IMR-90 (cell line): ENCODE results near the gene TIFAB. TPM values are rescaled to one million over a fixed set of nuclear protein-coding genes. Genes with fewer than 3 reads are reported as not detected.

Experiments
- ATAC-seq: fragments of 200-7000 bp; cut with Tn5 transposase; 2 replicates; pipeline ENCODE4 v1.9.1; 2020; ENCODE audit warnings: low read depth, mild to moderate bottlenecking, moderate library complexity
- BruUV-seq: library from RNA; stranded (reverse); fragments of 400-500 nt; replicated peaks from 2 replicates; lab custom pipeline; 2021; lab: Mats Ljungman, UMichigan
- CTCF ChIA-PET: fragments of 300-600 bp; formaldehyde crosslinking; extraction: SDS; loops from one replicate; lab custom pipeline; 2021; ENCODE audit warnings: antibody characterized with exemption; lab: Yijun Ruan, JAX
- POLR2A ChIA-PET: fragments of 300-600 bp; sonication (Branson Sonifier 250); formaldehyde crosslinking; loops from one replicate; lab custom pipeline; 2022; ENCODE audit warnings: antibody characterized with exemption; ENCODE audit not compliant: unreplicated experiment; lab: Charles Lee
- DNase-seq: peaks from one replicate; pipeline ENCODE4 v3.0.0; 2013
- H2AFZ ChIP-seq: replicated peaks from 2 replicates; pipeline ENCODE3; 2013; ENCODE audit warnings: low read length, mild to moderate bottlenecking; ENCODE audit not compliant: poor library complexity
- H2AK5ac ChIP-seq: 2 replicates; pipeline ENCODE4 v1.6.1; 2013; ENCODE audit warnings: low read depth, low read length, inconsistent platforms
- H2AK9ac ChIP-seq: replicated peaks from 2 replicates; pipeline ENCODE3; 2013; ENCODE audit warnings: mild to moderate bottlenecking, low read depth, low read length, moderate library complexity; ENCODE audit not compliant: poor library complexity
- H2BK120ac ChIP-seq: 2 replicates; pipeline ENCODE4 v1.6.1; 2013; ENCODE audit warnings: low read depth, low read length, inconsistent platforms
- H2BK15ac ChIP-seq: 3 replicates; pipeline ENCODE4 v1.6.1; 2013; ENCODE audit warnings: low read depth, low read length, inconsistent platforms
- H2BK20ac ChIP-seq: 2 replicates; pipeline ENCODE4 v1.6.1; 2013; ENCODE audit warnings: low read depth, mild to moderate bottlenecking, inconsistent platforms, low read length, moderate library complexity
- H2BK5ac ChIP-seq: 2 replicates; pipeline ENCODE4 v1.6.1; 2013; ENCODE audit warnings: mild to moderate bottlenecking, low read depth, low read length, inconsistent platforms; ENCODE audit not compliant: poor library complexity, severe bottlenecking
- H3K14ac ChIP-seq: replicated peaks from 2 replicates; pipeline ENCODE4 v1.6.1; 2013; ENCODE audit warnings: low read depth, low read length, inconsistent platforms
- H3K18ac ChIP-seq: 2 replicates; pipeline ENCODE4 v1.6.1; 2013; ENCODE audit warnings: low read depth, low read length, control low read depth
- H3K23ac ChIP-seq: 2 replicates; pipeline ENCODE4 v1.6.1; 2013; ENCODE audit warnings: low read depth, low read length, inconsistent platforms
- H3K27ac ChIP-seq: 2 replicates; pipeline ENCODE4 v1.5.1; 2013; ENCODE audit warnings: mild to moderate bottlenecking, control low read depth, low read length; ENCODE audit not compliant: insufficient read depth
- H3K27me3 ChIP-seq: 2 replicates; pipeline ENCODE4 v1.6.1; 2013; ENCODE audit warnings: low read length; ENCODE audit not compliant: control insufficient read depth, insufficient read depth
- H3K36me3 ChIP-seq: 2 replicates; pipeline ENCODE4 v1.6.1; 2013; ENCODE audit warnings: low read length, mixed read lengths; ENCODE audit not compliant: control insufficient read depth, insufficient read depth
- H3K4ac ChIP-seq: 2 replicates; pipeline ENCODE4 v1.6.1; 2013; ENCODE audit warnings: low read depth, low read length, inconsistent platforms
- H3K4me1 ChIP-seq: 2 replicates; pipeline ENCODE4 v1.6.1; 2013; ENCODE audit warnings: low read length, mixed read lengths; ENCODE audit not compliant: control insufficient read depth, insufficient read depth
- H3K4me2 ChIP-seq: 2 replicates; pipeline ENCODE4 v1.6.1; 2013; ENCODE audit warnings: low read depth, mild to moderate bottlenecking, control low read depth, low read length, moderate library complexity
- H3K4me3 ChIP-seq: 2 replicates; pipeline ENCODE4 v1.5.1; 2013; ENCODE audit warnings: low read depth, mild to moderate bottlenecking, control low read depth, low read length, moderate library complexity; ENCODE audit not compliant: insufficient read depth
- H3K56ac ChIP-seq: 2 replicates; pipeline ENCODE4 v1.6.1; 2013; ENCODE audit warnings: low read length, inconsistent platforms; ENCODE audit not compliant: insufficient read depth; ENCODE audit errors: extremely low read depth
- H3K79me1 ChIP-seq, 2 experiments: 2 replicates each; pipeline ENCODE4 v1.6.1; 2013; ENCODE audit warnings: low read length in 2 of 2, inconsistent platforms in 1 of 2, low read depth in 1 of 2
- H3K9ac ChIP-seq: 2 replicates; pipeline ENCODE4 v1.6.1; 2013; ENCODE audit warnings: low read depth, low read length, control low read depth
- H3K9me1 ChIP-seq: 2 replicates; pipeline ENCODE4 v1.6.1; 2013; ENCODE audit warnings: low read length, inconsistent platforms; ENCODE audit not compliant: insufficient read depth
- H3K9me3 ChIP-seq: 2 replicates; pipeline ENCODE4 v1.6.1; 2013; ENCODE audit warnings: low read length; ENCODE audit not compliant: control insufficient read depth, insufficient read depth
- H4K20me1 ChIP-seq: 2 replicates; pipeline ENCODE4 v1.6.1; 2013; ENCODE audit warnings: low read length, inconsistent platforms; ENCODE audit not compliant: insufficient read depth
- H4K5ac ChIP-seq: 2 replicates; pipeline ENCODE4 v1.6.1; 2013; ENCODE audit warnings: mild to moderate bottlenecking, low read depth, low read length, control low read depth
- H4K8ac ChIP-seq, 2 experiments: 2 replicates each; pipeline ENCODE4 v1.6.1; 2013; ENCODE audit warnings: low read depth in 2 of 2, low read length in 2 of 2, control low read depth in 1 of 2, inconsistent platforms in 1 of 2
- H4K91ac ChIP-seq: 2 replicates; pipeline ENCODE4 v1.6.1; 2013; ENCODE audit warnings: low read depth, low read length, inconsistent platforms; ENCODE audit not compliant: insufficient read depth
- BHLHE40 ChIP-seq: fragments of 150-350 bp; IDR thresholded peaks from 2 replicates; pipeline ENCODE4 v1.6.1; 2016; ENCODE audit warnings: mild to moderate bottlenecking, low read depth, low read length
- CEBPB ChIP-seq: IDR thresholded peaks from 2 replicates; pipeline ENCODE4 v1.6.1; 2012; ENCODE audit warnings: low read depth, low read length, improper control_type of control experiment
- MXI1 ChIP-seq: IDR thresholded peaks from 2 replicates; pipeline ENCODE4 v1.6.1; 2012; ENCODE audit warnings: low read depth, mild to moderate bottlenecking, low read length, moderate library complexity, borderline replicate concordance
- POLR2A ChIP-seq: IDR thresholded peaks from 2 replicates; pipeline ENCODE4 v1.6.1; 2012; ENCODE audit warnings: mild to moderate bottlenecking, low read depth, low read length
- RAD21 ChIP-seq: IDR thresholded peaks from 2 replicates; pipeline ENCODE4 v1.6.1; 2012; ENCODE audit warnings: low read length, improper control_type of control experiment
- RCOR1 ChIP-seq: IDR thresholded peaks from 2 replicates; pipeline ENCODE4 v1.6.1; 2012; ENCODE audit warnings: mild to moderate bottlenecking, low read length, improper control_type of control experiment; ENCODE audit not compliant: insufficient replicate concordance
- WGBS, 2 experiments: methylation state at CpG; one replicate each; pipeline versions ENCODE4 v1.1.5 to v1.1.7; 2013; ENCODE audit warnings: missing lambda C conversion rate in 2 of 2; ENCODE audit not compliant: insufficient read length in 1 of 2; ENCODE audit errors: extremely low coverage in 2 of 2; 5-methylcytosine and 5-hydroxymethylcytosine counted together
- dilution Hi-C: fragments of 300-500 bp; cut with HindIII; formaldehyde crosslinking; loops from one replicate; pipeline ENCODE4 v1.14.3; 2018; ENCODE audit warnings: low sequenced_read_pairs; ENCODE audit not compliant: unreplicated experiment
- in situ Hi-C: fragments of 300-500 bp; cut with MboI; formaldehyde crosslinking; loops from 3 replicates; pipeline ENCODE4 v1.14.3; 2019; ENCODE audit warnings: low sequenced_read_pairs, inconsistent platforms, mixed read lengths
- intact Hi-C: fragments of 100-400 bp; cut with micrococcal nuclease; formaldehyde crosslinking; loops from 2 replicates; pipeline ENCODE4 v1.10.0; 2022
- polyA plus RNA-seq, 3 experiments: library from polyadenylated mRNA; depleted of rRNA; stranded (reverse); fragments of >200 nt; gene quantifications; 2 replicates each; pipeline ENCODE4 v1.2.3, GENCODE V29; 2012; ENCODE audit warnings: low replicate concordance in 1 of 3
- total RNA-seq: library from RNA; depleted of rRNA; stranded (reverse); fragments of >200 nt; gene quantifications from 2 replicates; pipeline ENCODE4 v1.2.3, GENCODE V29; 2012
- TF ChIP-seq, protein P1 (sequence below): fragments of 150-350 bp; IDR thresholded peaks from 2 replicates; pipeline ENCODE4 v1.6.1; 2017; ENCODE audit warnings: mild to moderate bottlenecking, antibody characterized with exemption, low read length, low read depth
- TF ChIP-seq, protein P2 (sequence below): fragments of 150-350 bp; IDR thresholded peaks from 2 replicates; pipeline ENCODE4 v1.6.1; 2016; ENCODE audit warnings: low read depth, mild to moderate bottlenecking, low read length, moderate library complexity, borderline replicate concordance
- TF ChIP-seq, protein P3 (sequence below): conservative IDR thresholded peaks from 2 replicates; pipeline ENCODE4 v1.5.1; 2012; ENCODE audit warnings: mild to moderate bottlenecking, low read depth, low read length, improper control_type of control experiment

The TIFAB gene
- total and polyA plus RNA-seq, 2 of the 4 experiments (the other 2 are of a cell fraction): not detected

DNA sequence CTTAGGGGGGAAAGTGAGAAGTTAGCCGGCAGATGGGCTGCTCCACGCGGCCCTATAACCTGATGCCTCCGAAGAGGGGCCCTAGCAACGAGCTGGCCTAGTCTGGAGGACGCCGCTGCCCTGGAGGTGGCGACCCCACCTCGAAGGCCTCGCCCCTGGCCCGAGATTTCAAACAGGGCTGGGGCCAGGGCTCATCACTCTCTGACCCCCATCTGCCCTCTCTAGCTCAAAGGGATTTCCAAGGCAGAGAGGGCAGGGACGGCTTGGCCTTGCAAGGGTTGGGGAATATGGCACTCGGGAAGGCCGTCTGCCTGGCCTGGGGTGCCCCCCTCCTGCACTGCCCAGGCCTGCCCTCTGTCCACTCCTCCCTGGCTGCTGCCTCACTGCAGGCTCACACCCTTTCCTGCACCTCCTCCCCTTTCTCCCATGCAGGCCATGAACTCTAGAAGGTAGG lies 25.5 kb upstream of the TIFAB start:
- Histone ChIP-seq H3K56ac (no peak overlapping the region), H3K4ac (no peak overlapping the region), H3K27ac (no peak overlapping the region), H3K23ac (no peak overlapping the region), H2BK5ac (no peak overlapping the region), H3K4me3 (no peak overlapping the region), H3K9me1 (peaks cover 5% of the 10 kb centered on the region; the same call in 1 of the 2 replicates), H2AK5ac (no peak overlapping the region), H4K20me1 (no peaks in the 10 kb centered on the region; the same call in 1 of the 2 replicates), H2BK15ac (no peak overlapping the region), H4K8ac (no peak overlapping the region), H3K14ac (no peak overlapping the region), H3K27me3 (peaks cover 69% of the 10 kb centered on the region), H3K4me1 (no peaks in the 10 kb centered on the region), H2AFZ (no peak overlapping the region), H3K4me2 (no peak overlapping the region), H3K9me3 (no peaks in the 10 kb centered on the region; the same call in 1 of the 2 replicates), H2AK9ac (no peak overlapping the region), H2BK120ac (no peak overlapping the region), H4K5ac (no peak overlapping the region), H3K18ac (no peak overlapping the region), H2BK20ac (no peak overlapping the region), H3K79me1 (no peaks in the 10 kb centered on the region), H3K36me3 (no peaks in the 10 kb centered on the region), H4K91ac (no peak overlapping the region), H3K9ac (no peak overlapping the region)
- TF ChIP-seq, protein P1, sequence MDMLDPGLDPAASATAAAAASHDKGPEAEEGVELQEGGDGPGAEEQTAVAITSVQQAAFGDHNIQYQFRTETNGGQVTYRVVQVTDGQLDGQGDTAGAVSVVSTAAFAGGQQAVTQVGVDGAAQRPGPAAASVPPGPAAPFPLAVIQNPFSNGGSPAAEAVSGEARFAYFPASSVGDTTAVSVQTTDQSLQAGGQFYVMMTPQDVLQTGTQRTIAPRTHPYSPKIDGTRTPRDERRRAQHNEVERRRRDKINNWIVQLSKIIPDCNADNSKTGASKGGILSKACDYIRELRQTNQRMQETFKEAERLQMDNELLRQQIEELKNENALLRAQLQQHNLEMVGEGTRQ: no peak
- TF ChIP-seq, protein P2, sequence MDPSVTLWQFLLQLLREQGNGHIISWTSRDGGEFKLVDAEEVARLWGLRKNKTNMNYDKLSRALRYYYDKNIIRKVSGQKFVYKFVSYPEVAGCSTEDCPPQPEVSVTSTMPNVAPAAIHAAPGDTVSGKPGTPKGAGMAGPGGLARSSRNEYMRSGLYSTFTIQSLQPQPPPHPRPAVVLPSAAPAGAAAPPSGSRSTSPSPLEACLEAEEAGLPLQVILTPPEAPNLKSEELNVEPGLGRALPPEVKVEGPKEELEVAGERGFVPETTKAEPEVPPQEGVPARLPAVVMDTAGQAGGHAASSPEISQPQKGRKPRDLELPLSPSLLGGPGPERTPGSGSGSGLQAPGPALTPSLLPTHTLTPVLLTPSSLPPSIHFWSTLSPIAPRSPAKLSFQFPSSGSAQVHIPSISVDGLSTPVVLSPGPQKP: no peak
- TF ChIP-seq CEBPB: no peak
- no peak for TF ChIP-seq RAD21
- TF ChIP-seq BHLHE40: no peak
- TF ChIP-seq MXI1: no peak
- TF ChIP-seq, protein P3, sequence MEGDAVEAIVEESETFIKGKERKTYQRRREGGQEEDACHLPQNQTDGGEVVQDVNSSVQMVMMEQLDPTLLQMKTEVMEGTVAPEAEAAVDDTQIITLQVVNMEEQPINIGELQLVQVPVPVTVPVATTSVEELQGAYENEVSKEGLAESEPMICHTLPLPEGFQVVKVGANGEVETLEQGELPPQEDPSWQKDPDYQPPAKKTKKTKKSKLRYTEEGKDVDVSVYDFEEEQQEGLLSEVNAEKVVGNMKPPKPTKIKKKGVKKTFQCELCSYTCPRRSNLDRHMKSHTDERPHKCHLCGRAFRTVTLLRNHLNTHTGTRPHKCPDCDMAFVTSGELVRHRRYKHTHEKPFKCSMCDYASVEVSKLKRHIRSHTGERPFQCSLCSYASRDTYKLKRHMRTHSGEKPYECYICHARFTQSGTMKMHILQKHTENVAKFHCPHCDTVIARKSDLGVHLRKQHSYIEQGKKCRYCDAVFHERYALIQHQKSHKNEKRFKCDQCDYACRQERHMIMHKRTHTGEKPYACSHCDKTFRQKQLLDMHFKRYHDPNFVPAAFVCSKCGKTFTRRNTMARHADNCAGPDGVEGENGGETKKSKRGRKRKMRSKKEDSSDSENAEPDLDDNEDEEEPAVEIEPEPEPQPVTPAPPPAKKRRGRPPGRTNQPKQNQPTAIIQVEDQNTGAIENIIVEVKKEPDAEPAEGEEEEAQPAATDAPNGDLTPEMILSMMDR: no peak
- TF ChIP-seq RCOR1: no peak
- no peak for TF ChIP-seq POLR2A
- in situ Hi-C loops (no loop called here), dilution Hi-C loops (no loop called here), intact Hi-C loops (no loop called here)
- ChIA-PET CTCF (interaction anchor here (0.7 to 1.9 kb wide), 2 partner anchors 11 to 74 kb away, joined by 4 read pairs; no protein-coding TSS in a partner anchor), POLR2A (no interaction called here)
- no TSS peak for BruUV-seq
- WGBS, 2 experiments: no CpG with 5 or more reads among the region's 14 CpGs
- no peak for DNase-seq
- no peak for ATAC-seq
